ENCODE results near the gene MPV17. TPM values are rescaled to one million over a fixed set of nuclear protein-coding genes. Genes with fewer than 3 reads are reported as not detected.
A peak's percentile ranks its signal among the peaks of the same experiment; 100 is the strongest.

The MPV17 gene
- total RNA-seq, 1 experiment from 2014 or later, result 59.4 TPM

- no peak for TF ChIP-seq CTCF (conservative IDR thresholded peaks at IDR 0.05)
- WGBS (ENCODE audit: extremely low coverage, insufficient read length, low lambda C conversion rate), result no CpG with 5 or more reads among the region's 51 CpGs
- no peak overlapping the region for H2AK5ac ChIP-seq (ENCODE audit: insufficient read length, low read length)
- H4K20me1 ChIP-seq (ENCODE audit: control insufficient read depth, insufficient read depth, insufficient read length), result no peaks in the 10 kb centered on the region
- no peak for DNase-seq
- no peak overlapping the region for H2BK120ac ChIP-seq (ENCODE audit: low read depth, low read length, poor library complexity, severe bottlenecking)
- peaks cover 21% of the 10 kb centered on the region for H3K27me3 ChIP-seq (ENCODE audit: insufficient read depth, low read length)
- no peak overlapping the region for H3K9ac ChIP-seq (ENCODE audit: extremely low read depth, insufficient read length, low read length)
- H4K91ac ChIP-seq (ENCODE audit: insufficient read length, low read depth, low read length), result no peak overlapping the region
- H3T11ph ChIP-seq (ENCODE audit: low read length), result no peak overlapping the region
- H3K4me1 ChIP-seq (ENCODE audit: insufficient read depth, low read length), result no peaks in the 10 kb centered on the region
- H2BK12ac ChIP-seq (ENCODE audit: insufficient read length, low read depth, low read length), result no peak overlapping the region
- H3K9me3 ChIP-seq (ENCODE audit: control insufficient read depth, low read depth, low read length), result no peaks in the 10 kb centered on the region
- peaks cover 9% of the 10 kb centered on the region for H3K23me2 ChIP-seq (ENCODE audit: insufficient read length, low read depth, low read length, poor library complexity, severe bottlenecking)
- Mint-ChIP-seq H3K27me3 (ENCODE audit: low read depth) (peaks cover 52% of the 10 kb centered on the region), H3K9me3 (no peaks in the 10 kb centered on the region), H3K4me1 (peaks cover 3 to 9% of the 10 kb centered on the region in 2 experiments), H3K27ac (no peak overlapping the region), H3K4me3 (peak overlapping the region in 1 of 2 experiments; percentile 46; a peak in 2 of 5 replicates), H3K36me3 (ENCODE audit: insufficient read depth in 1 of 3, low read depth in 3 of 3) (peaks cover 9 to 12% (median 10%) of the 10 kb centered on the region in 3 experiments; a peak in 6 of 7 replicates)
- H2AFZ ChIP-seq (ENCODE audit: low read length), result no peak overlapping the region
- no peaks in the 10 kb centered on the region for H3K79me1 ChIP-seq (ENCODE audit: insufficient read depth, low read depth, low read length, poor library complexity, severe bottlenecking)
- H3K4me2 ChIP-seq (ENCODE audit: insufficient read depth, insufficient read length, low read length), result peak overlapping the region; percentile 34
- no peak overlapping the region for H3K4ac ChIP-seq (ENCODE audit: low read depth, low read length)
- H3K27ac ChIP-seq (ENCODE audit: insufficient read length, low read depth, low read length), result no peak overlapping the region
- no peak overlapping the region for H2BK20ac ChIP-seq (ENCODE audit: low read depth, low read length, poor library complexity, severe bottlenecking)
- H3K18ac ChIP-seq (ENCODE audit: insufficient read length, low read depth, low read length), result no peak overlapping the region
- no peak overlapping the region for H2BK15ac ChIP-seq (ENCODE audit: low read depth, low read length)
- no peak overlapping the region for H2BK5ac ChIP-seq (ENCODE audit: insufficient read length, low read length)
- H3K79me2 ChIP-seq (ENCODE audit: insufficient read depth, low read length), result no peaks in the 10 kb centered on the region
- no peak overlapping the region for H3K56ac ChIP-seq (ENCODE audit: insufficient read length, low read depth, low read length)
- no peak overlapping the region for H3K14ac ChIP-seq (ENCODE audit: insufficient read depth, low read length)
- H4K5ac ChIP-seq (ENCODE audit: insufficient read length, low read depth, low read length), result no peak overlapping the region
- no peak overlapping the region for H4K8ac ChIP-seq (replicated peaks; ENCODE audit: insufficient read length, low read depth, low read length)
- H3K23ac ChIP-seq (ENCODE audit: insufficient read length, low read depth, low read length), result no peak overlapping the region
These were observed 16.2 kb downstream of the MPV17 start for GRCh38 chr2:27306573-27307286.
